Activated naive CD8-positive, alpha-beta T cell treated with anti-CD3 and anti-CD28 coated beads, Interleukin-2, amount 50 U/mL, for 16 hours (primary cell): Measurements from ENCODE around the gene LRSAM1.

Source experiments
- DNase-seq: peaks from one replicate; pipeline ENCODE4 v3.0.0-alpha.2; 2020; ENCODE audit warnings: low read depth, low spot score

The LRSAM1 gene

DNA sequence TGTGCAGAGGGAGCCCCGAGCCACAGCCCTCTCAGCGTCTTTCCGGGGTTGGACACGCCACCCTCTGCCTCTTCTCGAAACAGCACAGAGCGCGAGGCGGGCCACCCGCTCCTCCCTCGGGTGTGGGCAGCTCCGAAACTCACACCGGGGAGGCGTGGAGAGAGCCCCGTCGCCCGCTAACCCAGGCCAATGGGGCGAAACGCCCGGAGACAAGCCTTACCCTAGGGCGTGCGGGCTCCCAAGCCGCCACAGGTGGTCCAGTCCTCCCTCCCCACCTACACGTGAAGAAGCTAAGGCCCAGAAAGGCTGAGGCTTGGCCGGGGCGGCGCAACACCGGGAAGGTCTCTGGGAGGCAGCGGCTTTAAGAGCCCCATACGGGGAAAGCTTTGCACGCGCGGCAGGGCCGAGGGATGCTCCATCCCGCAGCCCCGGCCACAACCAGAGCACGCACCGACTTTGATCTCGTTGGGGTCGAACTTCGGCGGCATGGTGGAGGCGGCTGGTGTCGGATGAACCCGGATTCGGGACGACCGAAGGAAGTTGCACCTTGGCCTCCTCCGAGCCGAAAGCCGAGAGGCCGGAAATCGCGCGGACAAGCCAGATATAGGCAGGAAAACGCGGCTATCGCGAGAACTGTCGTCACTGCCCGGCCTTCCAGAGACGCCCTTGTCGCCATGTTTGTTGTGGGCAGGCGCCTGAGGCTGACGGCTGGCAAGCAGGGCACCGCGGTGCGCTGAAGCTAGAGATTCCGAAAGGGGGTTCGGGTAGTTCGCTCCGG lies at the start of gene LRSAM1, which contains the start of gene RPL12:
LRSAM1 (plus strand) TSS at position 681 of the 778 bp plus-strand sequence. CDS start 3,018 bp downstream, outside the sequence.
RPL12 (minus strand) TSS at position 577 of the 778 bp plus-strand sequence; CDS start at position 488, 89 bp downstream.
- peak; percentile 94 for DNase-seq

DNA sequence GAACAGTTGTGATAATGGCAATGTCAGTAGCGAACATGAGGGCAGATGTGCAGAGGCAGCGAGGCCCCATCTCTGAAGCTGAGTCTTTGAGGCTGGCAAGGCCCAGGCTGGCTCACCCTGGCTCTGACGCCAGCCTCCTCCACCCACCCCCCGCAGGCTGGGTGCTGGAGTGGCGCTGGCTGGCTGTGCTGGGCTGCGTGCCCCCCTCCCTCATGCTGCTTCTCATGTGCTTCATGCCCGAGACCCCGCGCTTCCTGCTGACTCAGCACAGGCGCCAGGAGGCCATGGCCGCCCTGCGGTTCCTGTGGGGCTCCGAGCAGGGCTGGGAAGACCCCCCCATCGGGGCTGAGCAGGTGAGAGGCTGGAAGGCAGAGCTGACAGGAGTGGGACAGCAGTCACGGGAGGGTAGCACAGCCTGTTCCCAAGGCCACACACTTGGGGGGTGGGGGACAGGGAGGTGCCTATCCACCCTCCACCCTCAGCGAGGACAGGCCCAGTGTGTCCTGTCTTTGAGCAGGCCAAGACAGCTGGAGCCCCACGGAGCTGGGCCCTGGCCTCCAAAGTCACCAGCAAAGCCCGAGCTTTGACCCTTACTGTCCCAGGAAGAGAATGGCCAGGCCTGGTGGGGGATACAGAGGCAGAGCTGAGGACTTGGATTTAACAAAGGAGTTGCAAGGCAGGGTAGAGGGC lies 48.8 kb upstream of the LRSAM1 start:
- no peak for DNase-seq

- DNase-seq = no peak
Observed at GRCh38 chr9:127403507-127404192, 47.7 kb upstream of the LRSAM1 start.

- no peak for DNase-seq
Observed at GRCh38 chr9:127404631-127405030, 46.7 kb upstream of the LRSAM1 start.

- no peak for DNase-seq
Observed at GRCh38 chr9:127405344-127406125, 45.8 kb upstream of the LRSAM1 start.

- DNase-seq = no peak
Observed at GRCh38 chr9:127406799-127407491, 44.4 kb upstream of the LRSAM1 start.

DNA sequence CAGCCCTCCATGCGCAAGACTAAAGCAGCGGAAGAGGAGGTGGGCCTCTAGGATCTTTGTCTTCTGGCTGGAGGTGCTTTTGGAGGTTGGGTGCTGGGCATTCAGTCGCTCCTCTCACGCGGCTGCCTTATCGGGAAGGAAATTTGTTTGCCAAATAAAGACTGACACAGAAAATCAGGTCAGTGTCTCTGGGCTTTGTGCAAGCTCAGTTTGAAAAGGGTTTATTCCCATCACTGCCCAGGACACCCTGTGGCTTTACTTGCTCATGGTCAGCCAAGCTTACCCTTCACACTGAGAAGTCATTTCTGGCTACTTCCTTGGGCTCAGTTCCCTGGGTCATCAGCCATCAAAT lies 43.8 kb upstream of the LRSAM1 start:
- no peak for DNase-seq

GRCh38 chr9:127411122-127411521 lies 40.2 kb upstream of the LRSAM1 start:
- DNase-seq = no peak

- DNase-seq = no peak
Observed at GRCh38 chr9:127415141-127415540, 36.2 kb upstream of the LRSAM1 start.

- DNase-seq = no peak
Observed at GRCh38 chr9:127415657-127416056, 35.7 kb upstream of the LRSAM1 start.

GRCh38 chr9:127417131-127418036 lies 33.9 kb upstream of the LRSAM1 start:
- DNase-seq = no peak

- DNase-seq = no peak
Observed at GRCh38 chr9:127418037-127418471, 33.3 kb upstream of the LRSAM1 start.

DNA sequence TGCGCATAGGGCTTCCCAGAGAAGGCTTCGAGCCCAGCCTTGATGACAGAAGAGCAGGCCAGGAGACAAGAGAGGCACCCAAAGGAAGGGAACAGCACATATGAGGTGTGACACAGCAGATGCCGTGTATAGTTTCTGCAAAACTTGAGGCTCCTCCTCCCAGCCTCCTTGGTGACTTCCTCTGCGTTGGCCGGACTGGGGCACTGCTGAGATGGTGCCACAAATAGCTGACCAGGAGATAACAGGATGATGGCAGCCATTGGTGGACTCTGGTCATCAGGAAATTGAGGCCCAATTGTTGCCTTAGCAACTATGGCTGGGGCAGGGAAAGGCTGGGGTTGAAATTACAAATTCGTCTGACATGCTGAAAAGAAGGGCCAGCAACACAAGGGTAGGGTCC lies 32.0 kb upstream of the LRSAM1 start:
- no peak for DNase-seq

DNA sequence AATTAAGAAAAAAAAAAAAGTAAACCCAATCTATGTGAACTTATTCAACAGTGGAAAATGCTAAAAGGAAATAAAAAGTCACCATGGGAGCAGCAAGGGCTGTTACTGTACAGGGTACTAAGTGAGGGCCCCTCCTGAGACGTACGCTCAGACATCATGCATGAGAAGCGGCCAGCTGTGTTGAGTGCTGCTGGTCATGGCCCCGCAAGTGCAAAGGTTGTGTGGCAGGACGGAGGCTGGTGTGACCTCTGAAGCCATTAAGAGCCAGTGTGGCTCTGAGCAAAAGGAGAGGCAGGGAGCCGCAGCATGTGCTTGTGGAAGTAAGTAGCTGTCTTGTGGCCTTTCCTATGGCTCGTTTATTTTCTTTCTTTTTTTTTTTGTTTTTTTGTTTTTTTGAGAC lies 30.3 kb upstream of the LRSAM1 start:
- no peak for DNase-seq

GRCh38 chr9:127422133-127422782 lies 29.1 kb upstream of the LRSAM1 start:
- DNase-seq = no peak

DNA sequence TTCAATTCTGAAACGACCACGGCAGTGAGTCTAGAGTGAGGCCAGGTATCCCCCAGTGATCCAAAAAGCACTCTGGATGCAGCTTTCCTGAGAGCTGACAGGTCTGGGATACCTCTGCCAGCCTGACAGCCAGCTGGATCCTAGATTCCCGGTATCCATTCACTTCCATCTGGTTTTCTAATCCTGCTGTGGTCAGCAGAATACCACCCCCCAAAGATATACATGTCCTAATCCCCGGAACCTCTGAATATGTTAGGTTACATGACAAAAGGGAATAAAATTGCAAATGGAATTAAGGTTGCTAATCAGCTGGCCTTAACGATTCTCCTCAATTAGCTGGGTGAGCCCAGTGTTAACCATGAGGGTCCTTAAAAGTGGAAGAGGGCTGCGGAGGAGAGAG lies 28.5 kb upstream of the LRSAM1 start:
- DNase-seq = no peak

GRCh38 chr9:127423476-127423933 lies 27.8 kb upstream of the LRSAM1 start:
- DNase-seq = no peak

DNA sequence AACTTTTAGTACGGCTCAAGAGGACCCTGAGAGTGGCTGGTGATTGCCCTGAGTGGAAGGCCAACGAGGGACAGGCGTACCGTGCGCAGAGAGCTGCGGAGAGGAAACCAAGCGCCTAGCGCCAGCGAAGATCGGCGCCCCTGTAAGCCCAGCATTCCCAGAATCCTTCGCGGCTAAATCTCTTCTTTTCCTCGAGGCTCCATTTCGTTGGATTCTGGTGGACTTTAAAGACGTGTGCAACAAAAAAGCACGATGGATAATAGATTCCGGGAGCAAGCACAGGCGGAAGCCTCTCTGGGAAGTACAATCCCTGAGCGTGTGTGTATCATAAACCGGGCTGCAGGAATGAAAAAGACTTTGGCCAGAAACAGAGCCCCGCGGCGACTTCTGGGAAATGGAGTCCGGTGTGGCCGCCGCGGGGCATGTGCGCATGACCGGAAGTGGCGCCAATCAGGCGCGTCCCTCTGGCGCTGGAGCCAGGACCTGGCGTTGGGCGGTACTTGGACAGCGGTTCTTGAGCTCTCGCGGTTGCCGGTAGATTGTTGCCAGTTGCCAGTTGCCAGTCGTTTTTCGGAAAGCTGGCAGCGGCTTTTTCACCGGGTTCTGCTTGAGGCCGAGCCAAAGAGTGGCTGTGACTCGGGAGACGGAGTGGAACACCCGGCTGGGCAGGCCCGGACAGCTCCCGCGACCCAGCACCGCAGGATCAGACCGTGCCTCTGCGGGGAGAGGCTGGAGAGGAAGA lies 27.2 kb upstream of the LRSAM1 start, which contains the start of gene ZNF79:
ZNF79 (plus strand) TSS at position 449 of the 742 bp plus-strand sequence. CDS start 406 bp downstream, outside the sequence.
- peak; percentile 84 for DNase-seq

- no peak for DNase-seq
Observed at GRCh38 chr9:127424676-127424999, 26.7 kb upstream of the LRSAM1 start.
